Measurements from ENCODE around the gene NRXN3.

NRXN3 gene

GRCh38 chr14:78933948-78934524, 763.9 kb downstream of the NRXN3 start:
- DNase-seq (ENCODE audit: low read depth): peak; percentile 54

DNA sequence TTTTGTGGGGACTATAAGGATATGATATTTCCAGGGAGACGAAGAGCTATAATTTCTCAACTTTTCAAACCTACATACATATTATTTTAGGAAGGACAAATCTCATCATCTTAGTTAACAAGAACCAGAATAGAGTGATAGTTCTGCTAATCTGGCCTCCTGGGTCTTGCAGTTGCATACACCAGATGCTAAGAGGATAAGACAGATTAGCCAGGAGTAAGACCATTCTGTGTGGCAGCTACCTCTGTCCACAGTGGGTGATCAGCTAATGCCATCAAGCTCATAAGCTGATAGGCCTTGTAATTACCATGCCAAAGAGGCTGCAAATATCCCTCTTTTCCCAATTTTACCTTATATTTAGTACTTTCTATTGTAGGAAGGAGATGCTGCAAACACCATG, 776.8 kb downstream of the NRXN3 start:
- no peak for DNase-seq (ENCODE audit: low read depth)

DNA sequence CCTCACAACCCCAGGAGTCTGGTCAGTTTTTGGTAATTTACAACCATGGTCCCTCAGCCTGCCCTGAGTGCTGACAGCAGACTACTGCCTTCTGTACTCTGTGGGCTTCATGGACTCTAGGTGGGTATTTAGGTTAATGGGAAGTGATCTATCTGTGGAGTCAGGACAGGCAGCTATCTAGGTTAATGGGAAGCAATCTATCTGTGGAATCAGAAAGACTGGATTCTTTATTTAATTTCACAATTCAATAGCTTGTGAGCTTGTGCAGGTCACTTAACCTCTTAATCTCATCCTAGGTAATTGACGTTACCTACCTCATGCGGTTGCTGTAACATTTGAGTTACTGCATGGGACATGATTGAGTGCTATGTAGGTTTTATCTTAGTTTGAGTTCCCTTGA, 777.5 kb downstream of the NRXN3 start:
- DNase-seq (ENCODE audit: low read depth): no peak

- DNase-seq (ENCODE audit: low read depth): peak; percentile 67
Observed at GRCh38 chr14:78950649-78951048, 780.5 kb downstream of the NRXN3 start.

DNA sequence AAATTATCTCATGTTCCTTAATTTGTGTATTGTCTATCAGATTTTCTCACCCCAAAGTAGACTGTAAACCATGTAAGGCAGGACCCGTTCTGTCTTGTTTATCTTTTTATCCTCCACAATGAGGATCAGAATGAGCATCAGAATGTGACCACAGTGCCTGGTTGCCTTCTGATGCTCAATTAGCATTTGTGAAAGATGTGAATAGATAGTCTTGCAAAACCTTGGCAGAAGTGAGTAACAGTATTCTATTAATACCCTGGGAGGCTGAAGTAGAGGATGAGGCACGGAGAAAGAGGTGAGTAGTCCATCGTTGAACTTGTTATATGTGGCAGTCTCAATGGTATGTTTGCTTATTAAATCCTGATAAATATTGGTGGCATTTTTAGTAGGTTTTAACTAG, 781.4 kb downstream of the NRXN3 start:
- no peak for DNase-seq (ENCODE audit: low read depth)

DNA sequence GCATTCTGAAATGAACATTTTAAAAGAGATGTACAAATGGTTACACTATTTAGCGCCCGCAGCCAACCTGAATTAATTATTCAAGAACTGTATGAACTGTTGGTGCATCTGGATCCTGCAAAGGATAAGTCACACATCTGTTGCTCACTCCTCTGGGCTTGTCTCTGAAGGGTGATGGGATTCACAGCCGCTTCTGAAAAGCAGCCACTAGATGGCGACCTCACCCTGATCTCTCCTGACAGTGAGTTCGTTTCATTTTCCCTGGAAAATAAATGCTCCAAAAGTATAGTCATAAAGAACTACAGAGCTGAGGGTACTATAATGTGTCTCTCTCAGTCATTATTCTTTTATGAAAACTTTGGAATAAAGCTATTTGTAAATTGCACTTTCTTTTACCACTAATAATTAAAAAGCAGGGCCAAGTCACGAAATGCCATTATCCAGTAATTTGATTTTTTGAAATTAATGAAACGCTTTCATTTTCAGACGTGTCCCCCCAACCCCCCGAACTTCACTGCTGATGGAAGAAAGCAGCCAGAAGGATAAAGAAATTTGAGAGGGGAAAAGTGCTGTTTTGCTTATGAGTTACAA, 789.6 kb downstream of the NRXN3 start:
- DNase-seq (ENCODE audit: low read depth): peak; percentile 76

GRCh38 chr14:78967111-78967809, 797.1 kb downstream of the NRXN3 start:
- peak; percentile 82 for DNase-seq (ENCODE audit: low read depth)

GRCh38 chr14:78968265-78968664, 798.1 kb downstream of the NRXN3 start:
- DNase-seq (ENCODE audit: low read depth): no peak

DNA sequence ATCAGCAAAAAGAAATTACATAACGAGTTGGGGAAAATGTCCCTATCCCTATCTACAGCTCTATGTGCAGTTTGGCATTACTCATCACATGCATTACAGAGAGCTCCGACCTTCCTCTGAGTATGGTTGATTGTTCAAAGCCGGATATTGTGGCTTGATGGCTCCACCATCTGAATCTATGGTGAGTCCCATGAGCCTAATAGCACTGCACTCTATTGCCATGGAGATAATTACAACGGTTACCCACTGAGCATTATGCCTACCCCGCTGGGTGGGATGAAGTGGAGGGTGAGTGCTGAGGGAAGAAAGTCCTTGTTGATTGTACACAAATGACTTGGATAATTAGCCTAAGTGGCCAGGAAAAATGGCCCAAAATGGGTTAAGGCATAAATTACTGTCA, 800.5 kb downstream of the NRXN3 start:
- no peak for DNase-seq (ENCODE audit: low read depth)

GRCh38 chr14:78972440-78972839, 802.3 kb downstream of the NRXN3 start:
- DNase-seq (ENCODE audit: low read depth): no peak

DNA sequence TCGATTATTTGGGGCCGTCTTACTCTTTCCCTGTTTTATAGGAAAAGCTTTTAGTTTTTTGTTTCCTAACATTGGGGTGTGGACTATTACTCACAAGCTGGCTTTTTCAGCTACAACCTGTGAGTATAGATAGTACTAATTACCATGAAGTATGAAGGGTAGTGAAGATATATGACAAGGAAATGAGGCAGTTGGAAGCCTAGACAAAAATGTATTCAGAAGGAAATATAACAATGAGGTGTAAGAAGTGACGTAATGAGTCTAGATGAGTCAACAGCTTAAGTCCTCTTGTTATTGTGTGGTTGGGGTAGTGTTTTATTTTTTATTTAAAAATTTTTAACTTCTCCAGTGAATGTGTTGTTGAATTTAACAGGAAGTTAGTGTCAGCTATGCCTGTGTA, 804.5 kb downstream of the NRXN3 start:
- peak; percentile 68 for DNase-seq (ENCODE audit: low read depth)

GRCh38 chr14:78975734-78976133, 805.6 kb downstream of the NRXN3 start:
- no peak for DNase-seq (ENCODE audit: low read depth)

DNA sequence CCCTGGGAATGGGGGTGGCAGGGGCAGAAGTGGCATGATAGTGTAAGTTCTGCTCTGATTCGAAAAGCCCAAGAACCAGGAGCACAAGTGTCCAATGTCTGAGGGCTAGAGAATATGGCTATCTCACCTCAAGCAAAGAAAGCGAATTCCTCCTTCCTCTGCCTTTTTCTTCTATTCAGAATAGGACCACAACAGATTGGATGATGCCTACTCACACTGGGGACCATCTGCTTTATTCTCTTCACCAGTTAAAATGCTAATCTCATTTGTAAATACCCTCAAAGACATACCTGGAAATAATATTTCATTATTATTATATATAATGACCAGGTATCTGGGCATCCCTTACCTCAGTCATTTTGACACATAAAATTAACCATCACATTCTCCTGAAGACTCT, 808.7 kb downstream of the NRXN3 start:
- no peak for DNase-seq (ENCODE audit: low read depth)

GRCh38 chr14:78982551-78982950, 812.4 kb downstream of the NRXN3 start:
- DNase-seq (ENCODE audit: low read depth): no peak

DNA sequence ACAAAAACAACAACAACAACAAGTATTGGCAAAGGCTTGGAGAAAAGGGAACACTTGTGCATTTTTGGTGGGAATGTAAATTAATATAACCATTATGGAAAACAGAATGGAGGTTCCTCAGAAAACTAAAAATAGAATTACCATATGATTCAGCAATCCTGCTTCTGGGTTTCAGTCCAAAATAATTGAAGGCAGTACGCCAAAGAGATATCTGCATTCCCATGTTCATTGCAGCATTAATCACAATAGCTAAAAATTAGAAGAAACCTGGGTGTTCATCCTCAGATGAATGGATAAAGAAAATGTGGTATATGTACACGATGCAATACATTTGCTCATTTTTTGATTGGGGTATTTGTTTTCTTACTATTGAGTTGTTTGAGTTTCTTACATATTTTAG, 813.0 kb downstream of the NRXN3 start:
- no peak for DNase-seq (ENCODE audit: low read depth)

DNA sequence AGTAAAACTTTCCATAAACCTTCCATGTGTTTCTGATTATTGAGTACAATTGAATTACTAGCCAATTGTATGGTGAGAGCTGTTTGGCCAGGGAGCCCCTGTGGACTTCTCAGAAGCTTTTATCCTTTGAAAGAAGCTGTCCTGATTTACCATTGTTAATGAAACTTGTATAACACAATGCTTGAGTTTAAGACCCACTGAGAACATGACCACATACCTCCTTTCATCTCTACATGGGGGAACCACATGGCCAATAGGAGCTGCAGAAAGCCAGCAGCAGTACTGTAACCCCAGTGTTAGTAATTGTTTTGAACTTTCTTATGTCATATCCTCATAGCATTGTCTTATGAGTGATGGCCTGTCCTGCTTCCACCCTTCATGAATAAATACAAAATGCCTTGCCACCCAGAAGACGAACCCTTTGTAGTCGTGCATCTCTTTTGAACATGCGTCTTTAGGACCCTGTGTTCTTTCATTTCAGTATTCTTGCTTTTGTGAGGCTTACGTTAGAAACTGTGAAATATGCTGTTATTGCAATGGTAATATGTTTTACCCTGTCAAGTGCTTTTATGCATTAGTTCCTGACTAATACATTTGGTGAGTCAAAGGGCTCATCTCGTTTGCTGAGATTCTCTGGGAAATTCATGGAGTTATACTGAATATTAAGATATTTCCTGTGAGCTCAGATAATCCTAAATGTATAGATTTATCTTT, 815.7 kb downstream of the NRXN3 start:
- no peak for DNase-seq (ENCODE audit: low read depth)

DNA sequence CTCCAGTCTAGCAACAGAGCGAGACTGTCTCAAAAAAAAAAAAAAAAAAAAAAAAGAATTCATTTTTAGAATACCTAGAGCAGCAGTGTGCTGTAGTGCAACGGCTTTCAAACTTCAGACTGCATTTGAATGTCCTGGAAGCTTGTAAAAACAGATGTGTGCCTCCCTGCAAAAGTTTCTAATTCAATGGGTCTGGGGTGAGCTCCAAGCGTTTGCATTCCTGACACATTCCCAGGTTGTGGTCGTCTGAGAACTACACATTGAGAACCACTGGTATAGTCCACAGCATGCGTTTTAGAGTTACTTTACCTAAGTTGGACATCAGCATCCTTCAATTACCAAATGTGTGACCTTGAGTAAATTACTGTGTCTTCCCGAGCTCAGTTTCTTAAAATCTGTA, 816.8 kb downstream of the NRXN3 start:
- no peak for DNase-seq (ENCODE audit: low read depth)

- no peak for DNase-seq (ENCODE audit: low read depth)
Observed at GRCh38 chr14:78989221-78989620, 819.0 kb downstream of the NRXN3 start.

- no peak for DNase-seq (ENCODE audit: low read depth)
Observed at GRCh38 chr14:78992867-78993266, 822.7 kb downstream of the NRXN3 start.

GRCh38 chr14:78997811-78998210, 827.6 kb downstream of the NRXN3 start:
- no peak for DNase-seq (ENCODE audit: low read depth)

DNA sequence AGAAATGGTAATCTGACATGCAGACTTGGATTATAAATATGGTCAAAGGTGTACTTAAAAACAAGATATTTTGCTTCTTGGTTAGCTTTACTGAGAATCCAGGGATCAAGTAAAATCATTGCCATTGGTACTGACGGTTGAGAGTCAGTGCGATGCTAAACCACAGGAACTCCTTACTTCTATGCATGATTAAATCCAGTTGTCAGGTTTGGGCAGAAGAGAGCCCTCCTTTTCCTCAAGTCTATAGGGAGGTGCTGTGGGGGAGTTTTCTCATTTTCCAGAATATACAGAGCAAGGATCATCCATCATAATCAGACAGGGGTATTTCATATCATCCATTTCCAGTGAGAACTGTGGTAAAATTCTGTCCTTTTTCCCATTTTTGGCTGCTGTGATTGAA, 839.1 kb downstream of the NRXN3 start:
- DNase-seq (ENCODE audit: low read depth): no peak

- peak; percentile 93 for DNase-seq (ENCODE audit: low read depth)
Observed at GRCh38 chr14:79011091-79011919, 841.1 kb downstream of the NRXN3 start.
